H1 (cell line): ENCODE results near the gene GUCY2D. TPM values are rescaled to one million over a fixed set of nuclear protein-coding genes. Genes with fewer than 3 reads are reported as not detected.

Source experiments
- CTCF ChIA-PET: fragments of 300-600 bp; sonication (Branson Sonifier 250); formaldehyde crosslinking; loops from one replicate; lab custom pipeline; 2021; ENCODE audit not compliant: partially characterized antibody; lab: Charles Lee
- POLR2A ChIA-PET: fragments of 300-600 bp; sonication (Branson Sonifier 250); formaldehyde crosslinking; loops from one replicate; lab custom pipeline; 2021; ENCODE audit warnings: inconsistent platforms; ENCODE audit not compliant: partially characterized antibody; lab: Charles Lee
- DNase-seq, 2 experiments: peaks; one replicate each; pipeline versions ENCODE4 v3.0.0 to v3.0.0-alpha.2; 2010 to 2022; ENCODE audit warnings: low spot score in 2 of 2, low read depth in 1 of 2, mixed read lengths in 1 of 2
- FAIRE-seq: peaks from 2 replicates; lab custom pipeline; 2011; peaks lifted over from hg19 to GRCh38; lab: Jason Lieb, UNC
- H2AFZ ChIP-seq: 2 replicates; pipeline ENCODE4 v1.8.1; 2012; ENCODE audit warnings: low read length, inconsistent platforms
- H2AK5ac ChIP-seq: 2 replicates; pipeline ENCODE4 v1.6.1; 2013; ENCODE audit warnings: low read depth, low read length
- H2BK120ac ChIP-seq: replicated peaks from 2 replicates; pipeline ENCODE3; 2013; ENCODE audit warnings: low read depth, low read length, inconsistent platforms
- H2BK12ac ChIP-seq: 2 replicates; pipeline ENCODE4 v1.6.1; 2013; ENCODE audit warnings: low read depth, low read length
- H2BK15ac ChIP-seq: 2 replicates; pipeline ENCODE4 v1.6.1; 2013; ENCODE audit warnings: low read length
- H2BK20ac ChIP-seq: 2 replicates; pipeline ENCODE4 v1.6.1; 2013; ENCODE audit warnings: low read length
- H2BK5ac ChIP-seq: 2 replicates; pipeline ENCODE4 v1.6.1; 2013; ENCODE audit warnings: low read depth, low read length
- H3K14ac ChIP-seq: 2 replicates; pipeline ENCODE4 v1.6.1; 2013; ENCODE audit warnings: inconsistent platforms; ENCODE audit not compliant: insufficient read length
- H3K18ac ChIP-seq: 2 replicates; pipeline ENCODE4 v1.6.1; 2013; ENCODE audit warnings: low read length; ENCODE audit errors: extremely low read depth
- H3K23ac ChIP-seq: 2 replicates; pipeline ENCODE4 v1.6.1; 2013; ENCODE audit warnings: inconsistent platforms; ENCODE audit not compliant: insufficient read length
- H3K23me2 ChIP-seq: 2 replicates; pipeline ENCODE4 v1.6.1; 2013; ENCODE audit warnings: low read depth, low read length
- H3K27ac ChIP-seq: 2 replicates; pipeline ENCODE4 v1.6.1; 2011; ENCODE audit warnings: low read depth, low read length, inconsistent platforms
- H3K27me3 ChIP-seq, 4 experiments: replicated peaks in 1 of 4; 1 replicate in 1 of 4; 2 replicates in 3 of 4; pipeline versions ENCODE4 v1.6.1 to v1.8.1; 2011 to 2013; ENCODE audit warnings: low read length in 3 of 4, mild to moderate bottlenecking in 3 of 4, inconsistent platforms in 2 of 4, mixed read lengths in 2 of 4, moderate library complexity in 1 of 4; ENCODE audit not compliant: control insufficient read depth in 3 of 4, insufficient read depth in 3 of 4; ENCODE audit errors: extremely low read depth in 1 of 4
- H3K36me3 ChIP-seq, 4 experiments: 2 replicates each; pipeline versions ENCODE4 v1.6.1 to v1.8.1; 2011 to 2013; ENCODE audit warnings: mild to moderate bottlenecking in 4 of 4, low read length in 3 of 4, moderate library complexity in 2 of 4, control low read depth in 1 of 4, inconsistent platforms in 1 of 4; ENCODE audit not compliant: insufficient read depth in 4 of 4, control insufficient read depth in 2 of 4
- H3K4ac ChIP-seq: replicated peaks from 2 replicates; pipeline ENCODE3; 2013; ENCODE audit warnings: low read length, low read depth, mixed read lengths, inconsistent platforms; ENCODE audit not compliant: insufficient read length
- H3K4me1 ChIP-seq, 4 experiments: replicated peaks in 1 of 4; 1 replicate in 1 of 4; 2 replicates in 3 of 4; pipeline versions ENCODE4 v1.6.1 to v1.8.1; 2011 to 2013; ENCODE audit warnings: low read length in 3 of 4, inconsistent platforms in 2 of 4, mixed read lengths in 1 of 4; ENCODE audit not compliant: insufficient read depth in 4 of 4, control insufficient read depth in 3 of 4
- H3K4me2 ChIP-seq, 2 experiments: 2 replicates each; pipeline versions ENCODE4 v1.6.1 to v1.8.1; 2011 to 2013; ENCODE audit warnings: low read depth in 2 of 2, low read length in 2 of 2, control low read depth in 1 of 2, inconsistent platforms in 1 of 2, mild to moderate bottlenecking in 1 of 2; ENCODE audit not compliant: insufficient read depth in 1 of 2
- H3K4me3 ChIP-seq, 4 experiments: fragments of 200-600, 300-600 bp in 1 of 4; sonication (generic), shearing (Covaris generic), sonication (Bioruptor Twin) in 1 of 4; 2 replicates each; pipeline versions ENCODE4 v1.5.1 to v1.8.1; 2011 to 2016; ENCODE audit warnings: low read length in 4 of 4, low read depth in 3 of 4, control low read depth in 2 of 4, inconsistent platforms in 2 of 4, mild to moderate bottlenecking in 2 of 4, mixed read lengths in 1 of 4, moderate library complexity in 1 of 4; ENCODE audit not compliant: insufficient read depth in 2 of 4; ENCODE audit errors: extremely low read depth in 1 of 4
- H3K56ac ChIP-seq: replicated peaks from 2 replicates; pipeline ENCODE3; 2013; ENCODE audit warnings: low read depth, mild to moderate bottlenecking, mixed read lengths, low read length, inconsistent platforms; ENCODE audit not compliant: insufficient read length
- H3K79me1 ChIP-seq: 2 replicates; pipeline ENCODE4 v1.6.1; 2013; ENCODE audit warnings: low read depth, low read length, control low read depth
- H3K79me2 ChIP-seq, 2 experiments: 2 replicates each; pipeline versions ENCODE4 v1.6.1 to v1.8.1; 2012 to 2013; ENCODE audit warnings: low read length in 2 of 2, mild to moderate bottlenecking in 2 of 2, inconsistent platforms in 1 of 2; ENCODE audit not compliant: insufficient read depth in 2 of 2, control insufficient read depth in 1 of 2
- H3K9ac ChIP-seq, 4 experiments: replicated peaks in 1 of 4; 1 replicate in 1 of 4; 2 replicates in 3 of 4; pipeline versions ENCODE4 v1.6.1 to v1.8.1; 2011 to 2013; ENCODE audit warnings: low read depth in 3 of 4, low read length in 3 of 4, control low read depth in 2 of 4, mild to moderate bottlenecking in 2 of 4, moderate library complexity in 2 of 4, inconsistent platforms in 1 of 4; ENCODE audit errors: extremely low read depth in 1 of 4
- H3K9me3 ChIP-seq, 2 experiments: 2 replicates each; pipeline versions ENCODE4 v1.6.1 to v1.8.1; 2012 to 2013; ENCODE audit warnings: mild to moderate bottlenecking in 2 of 2, moderate library complexity in 2 of 2, control low read depth in 1 of 2, inconsistent platforms in 1 of 2, low read depth in 1 of 2, low read length in 1 of 2, mixed read lengths in 1 of 2; ENCODE audit not compliant: insufficient read depth in 2 of 2
- H4K20me1 ChIP-seq, 2 experiments: replicated peaks in 1 of 2; 2 replicates each; pipeline versions ENCODE3 to v1.8.1; 2011 to 2013; ENCODE audit warnings: inconsistent platforms in 2 of 2, low read length in 2 of 2, mild to moderate bottlenecking in 1 of 2; ENCODE audit not compliant: insufficient read depth in 2 of 2, control insufficient read depth in 1 of 2
- H4K5ac ChIP-seq: 2 replicates; pipeline ENCODE4 v1.6.1; 2013; ENCODE audit warnings: low read length, low read depth, mixed read lengths, inconsistent platforms; ENCODE audit not compliant: insufficient read length
- H4K8ac ChIP-seq: 2 replicates; pipeline ENCODE4 v1.8.0; 2013; ENCODE audit warnings: mild to moderate bottlenecking, moderate library complexity, low read length, inconsistent platforms; ENCODE audit not compliant: insufficient read depth; ENCODE audit errors: extremely low read depth
- H4K91ac ChIP-seq: replicated peaks from 2 replicates; pipeline ENCODE3; 2013; ENCODE audit warnings: low read length, mixed read lengths, inconsistent platforms; ENCODE audit not compliant: insufficient read length
- CEBPB ChIP-seq: IDR thresholded peaks from 2 replicates; pipeline ENCODE4 v1.6.1; 2012; ENCODE audit warnings: low read depth, low read length
- PHF8 ChIP-seq: fragments of 200-600 bp; sonication (generic); conservative IDR thresholded peaks from 2 replicates; pipeline ENCODE4 v1.7.1; 2012; ENCODE audit warnings: low read depth, mild to moderate bottlenecking, inconsistent platforms, low read length, moderate library complexity
- WGBS, 2 experiments: shearing (Covaris generic) in 1 of 2; methylation state at CpG; one replicate each; pipeline versions ENCODE4 v1.1.6 to v1.1.7; 2013 to 2015; ENCODE audit warnings: low lambda C conversion rate in 2 of 2, mixed read lengths in 2 of 2, inconsistent platforms in 1 of 2, low coverage in 1 of 2, missing lambda C conversion rate in 1 of 2; ENCODE audit not compliant: insufficient replicate concordance in 2 of 2, insufficient coverage in 1 of 2, insufficient read length in 1 of 2; ENCODE audit errors: extremely low coverage in 1 of 2, missing lambda C conversion rate in 1 of 2; 5-methylcytosine and 5-hydroxymethylcytosine counted together
- polyA plus RNA-seq, 7 experiments: library from polyadenylated mRNA; depleted of rRNA in 3 of 7; stranded (reverse) in 5 of 7; unstranded in 2 of 7; fragments of >200 nt in 5 of 7; fragments of 200-250 nt in 2 of 7; gene quantifications; 1 replicate in 5 of 7; 2 replicates in 1 of 7; 4 replicates in 1 of 7; pipeline versions ENCODE4 v1.2.1 to v1.2.3, GENCODE V29; 2011 to 2013; ENCODE audit warnings: missing spikeins in 2 of 7, mixed read lengths in 2 of 7
- total RNA-seq: library from RNA; stranded (reverse); fragmentation: NEBNext Ultra II Directional; extraction: Animal tissue kit (Norgen Biotek cat#: 25700); gene quantifications from 2 replicates; pipeline ENCODE4 v1.2.1, GENCODE V29; 2021

GUCY2D gene
- total and polyA plus RNA-seq, 2 of the 8 experiments (the other 6 are each of a cell fraction or from before 2014, with no cell fraction given), result 0.20 to 0.48 TPM

DNA sequence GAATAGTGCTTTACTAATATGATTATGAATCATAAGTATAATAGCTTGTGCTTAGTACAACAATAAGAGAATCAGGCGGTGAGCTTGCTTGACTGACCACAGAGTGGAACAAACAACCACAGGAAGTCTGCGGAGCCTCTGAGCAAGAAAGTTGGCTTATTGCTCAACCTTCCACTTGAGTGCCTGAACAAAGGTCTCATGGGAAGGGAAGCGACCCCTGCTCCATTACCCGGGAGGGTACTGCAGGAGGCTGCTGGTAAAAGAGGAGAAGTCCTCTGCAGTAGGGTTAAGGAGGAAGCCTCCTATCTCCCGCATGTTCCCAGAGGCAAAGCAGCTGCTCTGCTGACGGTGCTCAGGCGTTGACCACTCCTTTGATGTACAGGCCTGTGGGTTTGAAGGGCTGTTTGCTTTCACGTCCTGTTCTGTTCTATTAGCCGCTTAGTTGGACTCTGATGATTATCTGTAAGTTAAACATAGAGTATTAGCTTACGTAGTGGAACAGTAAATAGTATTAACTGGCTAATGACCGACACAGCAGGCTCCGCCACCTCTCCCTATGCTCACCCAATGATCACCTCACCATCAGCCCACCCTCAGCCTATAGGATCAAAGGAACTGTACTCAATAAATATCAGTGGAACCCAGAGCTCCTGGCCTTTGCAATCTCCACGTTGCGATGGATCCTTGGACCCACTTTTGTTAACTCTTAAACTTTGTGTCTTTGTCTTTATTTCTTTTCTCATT lies 54.0 kb downstream of the GUCY2D start:
- no peaks in the 10 kb centered on the region for H4K20me1 ChIP-seq
- H3K4ac ChIP-seq, result no peak overlapping the region
- no peaks in the 10 kb centered on the region for H3K9me3 ChIP-seq
- no peaks in the 10 kb centered on the region for H3K79me2 ChIP-seq
- no peaks in the 10 kb centered on the region; the same call in 1 of the 2 replicates for H3K23me2 ChIP-seq
- no peak overlapping the region for H4K8ac ChIP-seq
- TF ChIP-seq PHF8, result no peak
- peak; percentile 35; the same call in 1 of the 2 replicates for TF ChIP-seq CEBPB
- no peak overlapping the region for H3K56ac ChIP-seq
- ChIA-PET CTCF (interaction anchor here (1.0 to 11.6 kb wide), 36 partner anchors 10 to 313 kb away, joined by 3 to 270 read pairs (median 6); partner anchors contain the start of genes ALOX15B, ALOXE3, KCNAB3 and RNF227), POLR2A (no interaction called here)
- H3K36me3 ChIP-seq, result no peaks in the 10 kb centered on the region
- H2BK15ac ChIP-seq, result no peak overlapping the region; the same call in 1 of the 2 replicates
- H2AFZ ChIP-seq, result no peak overlapping the region
- H3K23ac ChIP-seq, result no peak overlapping the region
- H2BK120ac ChIP-seq, result no peak overlapping the region
- H4K91ac ChIP-seq, result no peak overlapping the region
- no peak for DNase-seq
- no peak overlapping the region for H3K14ac ChIP-seq
- no peak for FAIRE-seq
- no peak overlapping the region for H2BK20ac ChIP-seq
- H3K79me1 ChIP-seq, result no peaks in the 10 kb centered on the region
- H3K4me2 ChIP-seq, result no peak overlapping the region
- peaks cover 0 to 4% (median 2%) of the 10 kb centered on the region in 4 experiments; a peak in 4 of 7 replicates for H3K4me1 ChIP-seq
- peaks cover 1 to 12% (median 9%) of the 10 kb centered on the region in 4 experiments; a peak in 5 of 7 replicates for H3K27me3 ChIP-seq
- WGBS, 2 experiments, result 87% methylated on average over 14 of the region's 14 CpGs; no CpG with 5 or more reads in 1 of the 2 experiments
- 0 out of 2 replicates have a peak overlapping the region, but pooled peaks have one; percentile 27 for H2BK12ac ChIP-seq
- H3K4me3 ChIP-seq, result no peak overlapping the region
- H3K18ac ChIP-seq, result no peak overlapping the region
- no peak overlapping the region for H3K27ac ChIP-seq
- no peak overlapping the region for H4K5ac ChIP-seq
- H2AK5ac ChIP-seq, result no peak overlapping the region
- no peak overlapping the region for H3K9ac ChIP-seq
- no peak overlapping the region for H2BK5ac ChIP-seq
